K562 (cell line): Measurements from ENCODE around the gene GPR27. TPM values are rescaled to one million over a fixed set of nuclear protein-coding genes. Genes with fewer than 3 reads are reported as not detected.

Experiments used
- ATAC-seq: fragments of 200-7000 bp; cut with Tn5 transposase; 3 replicates; pipeline ENCODE4 v1.9.1; 2020; ENCODE audit warnings: moderate library complexity
- BruUV-seq: library from RNA; stranded (reverse); fragments of 400-500 nt; replicated peaks from 2 replicates; lab custom pipeline; 2021; lab: Mats Ljungman, UMichigan
- CTCF ChIA-PET: fragments of 300-600 bp; formaldehyde crosslinking; extraction: SDS; loops from one replicate; lab custom pipeline; 2021; ENCODE audit warnings: low intra/inter-chr PET ratio; lab: Yijun Ruan, JAX
- POLR2A ChIA-PET: fragments of 300-600, 350-650 bp; sonication (Branson Sonifier 250); formaldehyde crosslinking; extraction: SDS; loops from one replicate; lab custom pipeline; 2021; ENCODE audit warnings: antibody characterized with exemption, inconsistent platforms; lab: Yijun Ruan, JAX
- DNase-seq, 4 experiments: peaks; one replicate each; pipeline versions ENCODE4 v3.0.0 to v3.0.0-alpha.2; 2011 to 2018; ENCODE audit warnings: low spot score in 3 of 4, mixed read lengths in 3 of 4; ENCODE audit errors: extremely low read depth in 1 of 4
- FAIRE-seq: peaks from 2 replicates; lab custom pipeline; 2011; peaks lifted over from hg19 to GRCh38; lab: Jason Lieb, UNC
- H2AFZ ChIP-seq: 2 replicates; pipeline ENCODE4 v1.6.0; 2011; ENCODE audit warnings: low read depth, low read length, control low read depth, inconsistent platforms
- H3K27ac ChIP-seq: fragments of 200-600 bp; 3 replicates; pipeline ENCODE4 v1.8.0; 2011; ENCODE audit warnings: low read depth, mild to moderate bottlenecking, control low read depth, inconsistent platforms, low read length, moderate library complexity, mixed read lengths; ENCODE audit errors: extremely low read depth
- H3K27me3 ChIP-seq, 2 experiments: fragments of 300-600 bp in 1 of 2; 2 replicates in 1 of 2; 3 replicates in 1 of 2; pipeline versions ENCODE4 v1.6.0 to v1.8.0; 2011; ENCODE audit warnings: inconsistent platforms in 2 of 2, low read length in 2 of 2, mild to moderate bottlenecking in 1 of 2, mixed read lengths in 1 of 2, moderate library complexity in 1 of 2; ENCODE audit not compliant: control insufficient read depth in 2 of 2, insufficient read depth in 2 of 2
- H3K36me3 ChIP-seq: fragments of 300-600 bp; 3 replicates; pipeline ENCODE4 v1.8.0; 2011; ENCODE audit warnings: mild to moderate bottlenecking, low read length, inconsistent platforms; ENCODE audit not compliant: control insufficient read depth, insufficient read depth
- H3K4me1 ChIP-seq, 2 experiments: fragments of 200-600 bp in 1 of 2; replicated peaks in 1 of 2; 2 replicates in 1 of 2; 3 replicates in 1 of 2; pipeline versions ENCODE4 v1.5.1 to v1.8.0; 2011; ENCODE audit warnings: inconsistent platforms in 2 of 2, low read length in 2 of 2, mild to moderate bottlenecking in 1 of 2, mixed read lengths in 1 of 2, moderate library complexity in 1 of 2; ENCODE audit not compliant: control insufficient read depth in 2 of 2, insufficient read depth in 2 of 2
- H3K4me2 ChIP-seq: 2 replicates; pipeline ENCODE4 v1.6.1; 2011; ENCODE audit warnings: low read length, control low read depth, inconsistent platforms, mixed read lengths; ENCODE audit not compliant: insufficient read depth
- H3K4me3 ChIP-seq: fragments of 200-600 bp; sonication (generic), shearing (Covaris generic); 2 replicates; pipeline ENCODE4 v1.5.1; 2016; ENCODE audit warnings: control low read depth, inconsistent platforms
- H3K79me2 ChIP-seq: fragments of 200-600 bp; 3 replicates; pipeline ENCODE4 v1.8.0; 2011; ENCODE audit warnings: low read length, inconsistent platforms; ENCODE audit not compliant: control insufficient read depth, insufficient read depth
- H3K9ac ChIP-seq, 2 experiments: 2 replicates each; pipeline versions ENCODE4 v1.6.0 to v1.6.1; 2011; ENCODE audit warnings: low read depth in 2 of 2, low read length in 2 of 2, control low read depth in 1 of 2, inconsistent platforms in 1 of 2, mild to moderate bottlenecking in 1 of 2, mixed read lengths in 1 of 2; ENCODE audit not compliant: insufficient read depth in 1 of 2
- H3K9me1 ChIP-seq: one replicate; pipeline ENCODE4 v1.6.0; 2011; ENCODE audit warnings: inconsistent platforms, mild to moderate bottlenecking, low read length, moderate library complexity; ENCODE audit not compliant: control insufficient read depth, insufficient read depth
- H3K9me3 ChIP-seq: replicated peaks from 2 replicates; pipeline ENCODE4 v1.5.1; 2011; ENCODE audit warnings: low read depth, low read length, inconsistent platforms; ENCODE audit not compliant: control insufficient read depth, insufficient read depth
- H4K20me1 ChIP-seq: replicated peaks from 2 replicates; pipeline ENCODE4 v1.6.1; 2011; ENCODE audit warnings: low read length, inconsistent platforms, mixed read lengths; ENCODE audit not compliant: control insufficient read depth, insufficient read depth
- BRF1 ChIP-seq: IDR thresholded peaks from 3 replicates; pipeline ENCODE4 v1.6.1; 2011; ENCODE audit warnings: borderline replicate concordance, mild to moderate bottlenecking; ENCODE audit not compliant: insufficient read length; ENCODE audit errors: extremely low read depth
- CBFA2T3 ChIP-seq: fragments of 450-650 bp; IDR thresholded peaks from 2 replicates; pipeline ENCODE4 v1.6.1; 2017
- CC2D1A ChIP-seq: fragments of 450-650 bp; IDR thresholded peaks from 2 replicates; pipeline ENCODE4 v1.6.1; 2017; ENCODE audit warnings: mild to moderate bottlenecking
- CHD1 ChIP-seq: fragments of 200-600 bp; sonication (generic); IDR thresholded peaks from one replicate; pipeline ENCODE4 v1.6.1; 2012; ENCODE audit warnings: mild to moderate bottlenecking, moderate library complexity, low read length, inconsistent platforms
- L3MBTL2 ChIP-seq: fragments of 450-650 bp; IDR thresholded peaks from 2 replicates; pipeline ENCODE4 v1.6.1; 2016; ENCODE audit warnings: mild to moderate bottlenecking, moderate library complexity
- NCOR1 ChIP-seq: fragments of 450-650 bp; IDR thresholded peaks from 2 replicates; pipeline ENCODE4 v1.6.1; 2016; ENCODE audit warnings: mild to moderate bottlenecking, moderate library complexity
- POLR2A ChIP-seq: fragments of 450-650 bp; conservative IDR thresholded peaks from 2 replicates; pipeline ENCODE4 v1.6.1; 2016
- POLR3A ChIP-seq: IDR thresholded peaks from 2 replicates; pipeline ENCODE4 v1.6.1; 2011; ENCODE audit warnings: borderline replicate concordance, mild to moderate bottlenecking, moderate library complexity; ENCODE audit not compliant: insufficient read length, insufficient read depth; ENCODE audit errors: extremely low read depth
- ZNF764 ChIP-seq: fragments of 250-450 bp; sonication (Bioruptor Pico); IDR thresholded peaks from 2 replicates; pipeline ENCODE4 v1.4.0; 2020; ENCODE audit warnings: low read depth, mild to moderate bottlenecking, moderate library complexity
- WGBS: fragments of 100-300 bp; shearing (Covaris generic); methylation state at CpG from one replicate; pipeline ENCODE4 v1.1.6; 2016; ENCODE audit warnings: low coverage, mixed read lengths; ENCODE audit not compliant: insufficient coverage; ENCODE audit errors: missing lambda C conversion rate; 5-methylcytosine and 5-hydroxymethylcytosine counted together
- in situ Hi-C: fragments of 300-500 bp; cut with MboI; formaldehyde crosslinking; loops from 4 replicates; pipeline ENCODE4 v1.15.0; 2018; ENCODE audit warnings: inconsistent platforms, mixed read lengths
- intact Hi-C: fragments of 100-400 bp; cut with micrococcal nuclease; formaldehyde crosslinking; loops from 2 replicates; pipeline ENCODE4 v1.14.2; 2022
- polyA plus RNA-seq, 8 experiments: library from polyadenylated mRNA; depleted of rRNA in 4 of 8; stranded (reverse) in 5 of 8; unstranded in 3 of 8; fragments of >200 nt; fragmentation: Nextera tagmentation in 2 of 8; fragmentation: Illumina TruSeq in 1 of 8; extraction: Ambion mirVana in 2 of 8; extraction: Trizol in 1 of 8; gene quantifications; 2 replicates each; pipeline versions ENCODE4 v1.2.1 to v1.2.3, GENCODE V29; 2011 to 2014; ENCODE audit warnings: inconsistent platforms in 1 of 8, missing spikeins in 1 of 8
- total RNA-seq, 7 experiments: library from RNA; depleted of rRNA in 6 of 7; stranded (reverse); fragments of >200 nt in 6 of 7; fragmentation: Illumina TruSeq in 2 of 7; extraction: Trizol in 2 of 7; gene quantifications; 2 replicates each; pipeline versions ENCODE4 v1.2.1 to v1.2.3, GENCODE V29; 2011 to 2021; ENCODE audit warnings: low replicate concordance in 1 of 7
- TF ChIP-seq, protein P1 (sequence below): fragments of 250-450 bp; sonication (Bioruptor Pico); IDR thresholded peaks from 2 replicates; pipeline ENCODE4 v1.9.0; 2021; ENCODE audit warnings: mild to moderate bottlenecking
- TF ChIP-seq, protein P2 (sequence below): fragments of 250-450 bp; sonication (Bioruptor Pico); IDR thresholded peaks from 2 replicates; pipeline ENCODE4 v1.4.0; 2020; ENCODE audit warnings: borderline replicate concordance

The GPR27 gene
- total and polyA plus RNA-seq, 9 of the 15 experiments (the other 6 are each of a cell fraction or from before 2014, with no cell fraction given) = not detected

GRCh38 chr3:71786551-71786950, 32.9 kb downstream of the GPR27 start:
- DNase-seq (no peak), ATAC-seq (no peak), FAIRE-seq (no peak)
- no peaks in the 10 kb centered on the region for H3K9me3 ChIP-seq
- CTCF ChIA-PET = interaction anchor here (0.5 kb wide), 1 partner anchor 14 kb away, joined by 5 read pairs; no protein-coding TSS in a partner anchor
- 29% methylated on average over 6 of the region's 6 CpGs for WGBS
- no peak overlapping the region for H3K4me3 ChIP-seq
- no peaks in the 10 kb centered on the region for H3K27me3 ChIP-seq
- no peak overlapping the region for H3K9ac ChIP-seq
- in situ Hi-C loops = no loop called here
- TF ChIP-seq POLR3A (no peak), NCOR1 (no peak), CHD1 (no peak), BRF1 (no peak), POLR2A (no peak), CC2D1A (no peak), L3MBTL2 (no peak), ZNF764 (CRISPR knock-in tag) (no peak), CBFA2T3 (no peak)
- TF ChIP-seq, protein P1, sequence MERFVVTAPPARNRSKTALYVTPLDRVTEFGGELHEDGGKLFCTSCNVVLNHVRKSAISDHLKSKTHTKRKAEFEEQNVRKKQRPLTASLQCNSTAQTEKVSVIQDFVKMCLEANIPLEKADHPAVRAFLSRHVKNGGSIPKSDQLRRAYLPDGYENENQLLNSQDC (CRISPR knock-in tag) = no peak
- TF ChIP-seq, protein P2, sequence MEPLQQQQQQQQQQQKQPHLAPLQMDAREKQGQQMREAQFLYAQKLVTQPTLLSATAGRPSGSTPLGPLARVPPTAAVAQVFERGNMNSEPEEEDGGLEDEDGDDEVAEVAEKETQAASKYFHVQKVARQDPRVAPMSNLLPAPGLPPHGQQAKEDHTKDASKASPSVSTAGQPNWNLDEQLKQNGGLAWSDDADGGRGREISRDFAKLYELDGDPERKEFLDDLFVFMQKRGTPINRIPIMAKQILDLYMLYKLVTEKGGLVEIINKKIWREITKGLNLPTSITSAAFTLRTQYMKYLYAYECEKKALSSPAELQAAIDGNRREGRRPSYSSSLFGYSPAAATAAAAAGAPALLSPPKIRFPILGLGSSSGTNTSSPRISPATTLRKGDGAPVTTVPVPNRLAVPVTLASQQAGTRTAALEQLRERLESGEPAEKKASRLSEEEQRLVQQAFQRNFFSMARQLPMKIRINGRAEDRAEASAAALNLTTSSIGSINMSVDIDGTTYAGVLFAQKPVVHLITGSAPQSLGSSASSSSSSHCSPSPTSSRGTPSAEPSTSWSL = no peak
- H3K36me3 ChIP-seq = no peaks in the 10 kb centered on the region
- H3K4me1 ChIP-seq = peaks cover 0 to 5% of the 10 kb centered on the region in 2 experiments; a peak in 3 of 5 replicates
- no peaks in the 10 kb centered on the region for H3K9me1 ChIP-seq
- no peaks in the 10 kb centered on the region for H4K20me1 ChIP-seq
- intact Hi-C loops = no loop called here
- no peak overlapping the region for H2AFZ ChIP-seq
- no peak overlapping the region for H3K4me2 ChIP-seq
- no TSS peak for BruUV-seq
- no peaks in the 10 kb centered on the region for H3K79me2 ChIP-seq
- POLR2A ChIA-PET = no interaction called here
- H3K27ac ChIP-seq = no peak overlapping the region
